GOT3 (cell line): ENCODE results near the gene TRIM64.
"Not testable (repeated sequence)": the region's sequence is repeated elsewhere in the genome, so short reads cannot be mapped to it uniquely, and the experiment has no call there.

ENCODE experiments used
- DNase-seq: peaks from one replicate; lab custom pipeline; 2025; ENCODE audit warnings: mixed read lengths; lab: John Stamatoyannopoulos, UW

TRIM64 gene

DNA sequence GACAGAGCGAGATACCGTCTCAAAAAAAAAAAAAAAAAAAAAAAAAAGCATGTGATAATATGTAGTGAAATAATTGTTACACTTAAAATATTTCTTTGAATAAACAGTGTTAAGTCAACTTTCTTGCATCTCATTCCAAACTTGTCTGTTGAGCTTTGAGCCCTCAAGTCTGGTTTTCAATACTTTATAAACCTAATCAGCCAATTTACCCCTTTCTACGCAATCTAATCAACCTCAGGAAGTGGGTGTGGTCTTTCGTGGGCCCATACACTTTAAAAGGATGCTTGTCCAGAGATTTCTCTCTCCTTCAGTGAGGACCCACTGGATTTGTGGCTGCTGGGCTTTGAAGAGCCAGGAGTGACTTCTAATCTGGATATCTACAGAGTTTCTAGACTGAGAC is at the start of gene TRIM64:
TRIM64 (plus strand) TSS at position 301 of the 400 bp plus-strand sequence. CDS start 2,467 bp downstream, outside the sequence.
- DNase-seq, result not testable (repeated sequence)

DNA sequence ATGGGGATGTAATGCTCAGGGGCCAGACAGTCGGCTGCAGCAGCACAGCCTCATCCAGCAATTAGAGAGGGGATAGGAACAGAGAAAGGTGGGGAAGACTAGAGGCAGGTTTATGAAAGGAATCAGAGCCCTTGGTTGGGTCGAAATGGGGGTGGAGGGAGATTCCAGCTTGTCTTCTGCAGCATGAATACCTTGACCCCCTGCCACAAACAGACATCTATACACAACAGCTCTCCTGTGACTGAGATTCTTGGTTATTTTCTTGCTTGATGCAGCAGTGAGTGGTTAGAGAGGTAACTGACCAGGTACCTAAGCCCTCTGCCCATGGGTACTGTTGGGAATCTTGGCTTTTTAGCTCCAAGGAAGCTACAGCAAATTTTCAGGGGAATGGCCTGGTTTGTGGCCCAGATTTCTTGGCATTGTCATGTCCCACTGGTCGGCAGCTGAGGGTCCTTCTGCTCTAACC is 43.6 kb upstream of the TRIM64 start, which contains the start of gene TRIM49D1:
TRIM49D1 (minus strand) TSS at position 51 of the 466 bp plus-strand sequence. CDS start 4,535 bp downstream, outside the sequence.
- DNase-seq, result no peak

GRCh38 chr11:89923764-89924163 is 42.1 kb upstream of the TRIM64 start, which contains the start of gene TRIM49D2:
Gene TRIM49D2 (plus strand): TSS chr11:89924064. CDS start chr11:89926762, 2,698 bp downstream.
- DNase-seq, result not testable (repeated sequence)

DNA sequence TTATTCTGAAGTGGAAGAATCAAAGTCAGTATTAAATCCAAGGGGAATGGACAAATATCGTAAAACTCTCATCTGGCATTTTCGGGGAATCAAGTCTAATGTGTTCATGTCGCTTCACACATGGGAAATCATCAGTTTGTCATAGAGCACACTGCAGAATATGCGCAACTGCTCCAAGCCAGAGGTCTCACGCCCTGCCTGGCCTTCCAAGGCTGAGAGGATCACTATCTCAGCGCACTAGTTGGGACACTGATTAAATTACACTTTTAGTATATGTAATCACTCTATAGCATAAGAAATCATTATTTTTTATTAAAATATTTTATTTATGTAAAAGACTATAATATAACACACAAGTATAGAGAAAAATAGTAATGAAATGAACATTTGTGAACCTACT is 5.0 kb upstream of the TRIM64 start:
- not testable (repeated sequence) for DNase-seq
